Hepatocyte (in vitro differentiated cells): ENCODE results near the gene SPATA6L. TPM values are rescaled to one million over a fixed set of nuclear protein-coding genes. Genes with fewer than 3 reads are reported as not detected.
A peak's percentile ranks its signal among the peaks of the same experiment; 100 is the strongest.

Experiments used
- DNase-seq: peaks from one replicate; pipeline ENCODE4 v3.0.0-alpha.2; 2016; ENCODE audit warnings: low spot score
- H2AFZ ChIP-seq: fragments of 200-600 bp; sonication (generic); 2 replicates; pipeline ENCODE4 v1.6.0; 2016; ENCODE audit warnings: antibody characterized with exemption, mild to moderate bottlenecking
- H3K27ac ChIP-seq: fragments of 200-600 bp; sonication (generic); 2 replicates; pipeline ENCODE4 v1.5.1; 2016; ENCODE audit warnings: mild to moderate bottlenecking
- H3K27me3 ChIP-seq: fragments of 200-600 bp; sonication (generic); 2 replicates; pipeline ENCODE4 v1.6.1; 2016
- H3K36me3 ChIP-seq: fragments of 200-600 bp; sonication (generic); replicated peaks from 2 replicates; pipeline ENCODE4 v1.5.1; 2016; ENCODE audit warnings: low read depth; ENCODE audit not compliant: insufficient read depth
- H3K4me1 ChIP-seq: fragments of 200-600 bp; sonication (generic); 2 replicates; pipeline ENCODE4 v1.5.1; 2016; ENCODE audit warnings: mild to moderate bottlenecking, moderate library complexity; ENCODE audit not compliant: insufficient read depth
- H3K4me2 ChIP-seq: fragments of 200-600 bp; sonication (generic); 2 replicates; pipeline ENCODE4 v1.6.0; 2016
- H3K4me3 ChIP-seq: fragments of 200-600 bp; sonication (generic); 2 replicates; pipeline ENCODE4 v1.5.1; 2016; ENCODE audit warnings: mild to moderate bottlenecking
- H3K79me2 ChIP-seq: fragments of 200-600 bp; sonication (generic); 2 replicates; pipeline ENCODE4 v1.6.0; 2017; ENCODE audit warnings: mild to moderate bottlenecking
- H3K9me2 ChIP-seq: fragments of 200-600 bp; sonication (generic); replicated peaks from 2 replicates; pipeline ENCODE4 v1.6.0; 2017; ENCODE audit warnings: mild to moderate bottlenecking; ENCODE audit not compliant: insufficient read depth
- H3K9me3 ChIP-seq: fragments of 200-600 bp; sonication (generic); 2 replicates; pipeline ENCODE4 v1.5.1; 2016; ENCODE audit warnings: low read depth, mild to moderate bottlenecking
- H4K20me1 ChIP-seq: fragments of 200-600 bp; sonication (generic); 2 replicates; pipeline ENCODE4 v1.6.0; 2016; ENCODE audit warnings: mild to moderate bottlenecking; ENCODE audit not compliant: insufficient read depth, poor library complexity, severe bottlenecking
- CTCF ChIP-seq: fragments of 200-600 bp; sonication (generic); IDR thresholded peaks from 2 replicates; pipeline ENCODE4 v1.5.1; 2016; ENCODE audit warnings: antibody characterized with exemption, mild to moderate bottlenecking; ENCODE audit not compliant: poor library complexity
- EZH2 ChIP-seq: fragments of 200-600 bp; sonication (generic); IDR thresholded peaks from 2 replicates; pipeline ENCODE4 v1.6.1; 2016; ENCODE audit warnings: antibody characterized with exemption, mild to moderate bottlenecking, borderline replicate concordance
- EZH2phosphoT487 ChIP-seq: fragments of 200-600 bp; sonication (generic); IDR thresholded peaks from one replicate; pipeline ENCODE4 v1.6.1; 2018; ENCODE audit warnings: antibody characterized with exemption, mild to moderate bottlenecking, low read depth, moderate library complexity; ENCODE audit not compliant: unreplicated experiment, severe bottlenecking
- WGBS: methylation state at CpG from one replicate; pipeline ENCODE4 v1.1.6; 2016; ENCODE audit warnings: low lambda C conversion rate; ENCODE audit errors: missing lambda C conversion rate; 5-methylcytosine and 5-hydroxymethylcytosine counted together
- polyA plus RNA-seq: library from polyadenylated mRNA; unstranded; fragments of >200 nt; fragmentation: Nextera tagmentation; extraction: Ambion mirVana; gene quantifications from 2 replicates; pipeline ENCODE4 v1.2.1, GENCODE V29; 2016
- total RNA-seq: library from RNA; depleted of rRNA; stranded (reverse); fragments of >200 nt; gene quantifications from 2 replicates; pipeline ENCODE4 v1.2.3, GENCODE V29; 2014

The SPATA6L gene
- total and polyA plus RNA-seq, 2 experiments from 2014 or later = 2.0 to 2.5 TPM

- TF ChIP-seq EZH2phosphoT487 (no peak), EZH2 (no peak), CTCF (no peak)
- Histone ChIP-seq H3K27me3 (no peaks in the 10 kb centered on the region), H3K9me3 (no peaks in the 10 kb centered on the region), H4K20me1 (no peaks in the 10 kb centered on the region), H3K27ac (no peak overlapping the region), H3K79me2 (peaks cover 13% of the 10 kb centered on the region), H3K4me3 (no peak overlapping the region), H2AFZ (no peak overlapping the region), H3K9me2 (no peaks in the 10 kb centered on the region), H3K36me3 (no peaks in the 10 kb centered on the region), H3K4me2 (no peak overlapping the region), H3K4me1 (peaks cover 5% of the 10 kb centered on the region)
- DNase-seq = no peak
- 87% methylated on average over 1 of the region's 1 CpG for WGBS
Observed at GRCh38 chr9:4701526-4701925, 35.2 kb upstream of the SPATA6L start.

- Histone ChIP-seq H3K79me2 (peaks cover 18% of the 10 kb centered on the region), H3K4me1 (peaks cover 5% of the 10 kb centered on the region), H2AFZ (no peak overlapping the region), H3K4me3 (no peak overlapping the region), H4K20me1 (no peaks in the 10 kb centered on the region), H3K27me3 (no peaks in the 10 kb centered on the region), H3K36me3 (no peaks in the 10 kb centered on the region), H3K9me3 (no peaks in the 10 kb centered on the region), H3K4me2 (no peak overlapping the region), H3K27ac (no peak overlapping the region), H3K9me2 (no peaks in the 10 kb centered on the region)
- 87% methylated on average over 2 of the region's 2 CpGs for WGBS
- TF ChIP-seq EZH2 (no peak), EZH2phosphoT487 (no peak), CTCF (no peak)
- no peak for DNase-seq
Observed at GRCh38 chr9:4700932-4701331, 34.7 kb upstream of the SPATA6L start.

GRCh38 chr9:4700091-4700490, 33.8 kb upstream of the SPATA6L start:
- H3K27me3 ChIP-seq = no peaks in the 10 kb centered on the region
- H3K4me1 ChIP-seq = peaks cover 5% of the 10 kb centered on the region
- no peaks in the 10 kb centered on the region for H3K36me3 ChIP-seq
- H2AFZ ChIP-seq = no peak overlapping the region
- TF ChIP-seq EZH2phosphoT487 (no peak), EZH2 (no peak), CTCF (no peak)
- no peak overlapping the region for H3K4me3 ChIP-seq
- no peaks in the 10 kb centered on the region for H3K9me2 ChIP-seq
- peak overlapping the region; percentile 10 for H3K27ac ChIP-seq
- H3K79me2 ChIP-seq = peaks cover 19% of the 10 kb centered on the region
- H4K20me1 ChIP-seq = no peaks in the 10 kb centered on the region
- 74% methylated on average over 3 of the region's 3 CpGs for WGBS
- H3K4me2 ChIP-seq = peak overlapping the region; percentile 18
- no peaks in the 10 kb centered on the region for H3K9me3 ChIP-seq
- no peak for DNase-seq

- H4K20me1 ChIP-seq = no peaks in the 10 kb centered on the region
- H3K27ac ChIP-seq = no peak overlapping the region
Observed at GRCh38 chr9:4691795-4692194, 25.5 kb upstream of the SPATA6L start.

More at GRCh38 chr9:4691795-4692194, 25.5 kb upstream of the SPATA6L start:
- Histone ChIP-seq H3K9me3 (no peaks in the 10 kb centered on the region), H2AFZ (no peak overlapping the region), H3K4me2 (no peak overlapping the region), H3K4me1 (no peaks in the 10 kb centered on the region), H3K27me3 (no peaks in the 10 kb centered on the region), H3K79me2 (peaks cover 41% of the 10 kb centered on the region), H3K9me2 (no peaks in the 10 kb centered on the region), H3K4me3 (no peak overlapping the region), H3K36me3 (no peaks in the 10 kb centered on the region)
- 93% methylated on average over 3 of the region's 3 CpGs for WGBS
- DNase-seq = no peak
- no peak for TF ChIP-seq EZH2phosphoT487
- no peak for TF ChIP-seq EZH2
- no peak for TF ChIP-seq CTCF
